A549 (cell line): ENCODE measurements around the gene SSX2IP. TPM values are rescaled to one million over a fixed set of nuclear protein-coding genes. Genes with fewer than 3 reads are reported as not detected.

ENCODE experiments used
- ATAC-seq, 2 experiments: fragments of 200-7000 bp in 1 of 2; fragments of >200 bp in 1 of 2; cut with Nextera tagmentation in 1 of 2; cut with Tn5 transposase in 1 of 2; 3 replicates each; pipeline versions ENCODE4 v1.8.0 to v1.9.1; 2018 to 2020; ENCODE audit warnings: mild to moderate bottlenecking in 1 of 2, moderate library complexity in 1 of 2
- CTCF ChIA-PET: fragments of 300-600 bp; sonication (Branson Sonifier 250); formaldehyde crosslinking; extraction: SDS; loops from one replicate; lab custom pipeline; 2021; ENCODE audit warnings: antibody characterized with exemption, inconsistent platforms; lab: Yijun Ruan, JAX
- POLR2A ChIA-PET: fragments of 350-600 bp; formaldehyde crosslinking; extraction: SDS; loops from one replicate; lab custom pipeline; 2021; ENCODE audit warnings: antibody characterized with exemption, inconsistent platforms; lab: Yijun Ruan, JAX
- DNase-seq, 2 experiments: peaks; one replicate each; pipeline versions ENCODE4 v3.0.0 to v3.0.0-alpha.2; 2011 to 2016; ENCODE audit warnings: low read depth in 1 of 2, low spot score in 1 of 2
- FAIRE-seq: peaks from 2 replicates; lab custom pipeline; 2011; peaks lifted over from hg19 to GRCh38; lab: Jason Lieb, UNC
- H3K27ac ChIP-seq, 2 experiments: fragments of >200 bp; sonication (Bioruptor Twin); formaldehyde crosslinking; 3 replicates each; pipeline ENCODE4 v1.5.1; 2016 to 2017
- H3K4me1 ChIP-seq: fragments of >200 bp; sonication (Bioruptor Twin); formaldehyde crosslinking; 3 replicates; pipeline ENCODE4 v1.6.1; 2016
- H3K4me2 ChIP-seq: fragments of >200 bp; sonication (Bioruptor Twin); formaldehyde crosslinking; 3 replicates; pipeline ENCODE4 v1.6.1; 2016
- H3K4me3 ChIP-seq: fragments of >200 bp; sonication (Bioruptor Twin); formaldehyde crosslinking; 3 replicates; pipeline ENCODE4 v1.5.1; 2016
- H3K9me3 ChIP-seq: fragments of >200 bp; sonication (Bioruptor Twin); formaldehyde crosslinking; 3 replicates; pipeline ENCODE4 v1.6.1; 2016
- CEBPB ChIP-seq, 2 experiments: fragments of >200 bp in 1 of 2; sonication (Bioruptor Twin) in 1 of 2; formaldehyde crosslinking in 1 of 2; IDR thresholded peaks; 2 replicates each; pipeline ENCODE4 v1.6.1; 2012 to 2016
- CHD4 ChIP-seq: fragments of 200-600 bp; sonication (generic); IDR thresholded peaks from 2 replicates; pipeline ENCODE4 v1.6.1; 2016; ENCODE audit warnings: antibody characterized with exemption, mild to moderate bottlenecking, borderline replicate concordance
- ELK1 ChIP-seq: fragments of 150-350 bp; IDR thresholded peaks from 2 replicates; pipeline ENCODE4 v1.6.1; 2014; ENCODE audit warnings: low read depth, mild to moderate bottlenecking, low read length
- ESRRA ChIP-seq: fragments of 150-350 bp; IDR thresholded peaks from 2 replicates; pipeline ENCODE4 v1.6.1; 2014; ENCODE audit warnings: mild to moderate bottlenecking, low read length, borderline replicate concordance
- FOSL2 ChIP-seq, 2 experiments: fragments of 450-650 bp in 1 of 2; fragments of >200 bp in 1 of 2; sonication (Bioruptor Twin) in 1 of 2; formaldehyde crosslinking; IDR thresholded peaks; 2 replicates each; pipeline versions ENCODE4 v1.5.0 to v1.6.1; 2016 to 2020; ENCODE audit warnings: mild to moderate bottlenecking in 1 of 2, moderate library complexity in 1 of 2
- HDAC2 ChIP-seq: fragments of 200-600 bp; sonication (generic); IDR thresholded peaks from 2 replicates; pipeline ENCODE4 v1.6.1; 2016
- HEYL ChIP-seq: fragments of 250-450 bp; sonication (Bioruptor Pico); IDR thresholded peaks from 2 replicates; pipeline ENCODE4 v1.8.0; 2021; ENCODE audit warnings: mild to moderate bottlenecking, moderate library complexity
- HOXB5 ChIP-seq: fragments of 250-450 bp; sonication (Bioruptor Pico); IDR thresholded peaks from 2 replicates; pipeline ENCODE4 v1.5.0; 2020; ENCODE audit warnings: mild to moderate bottlenecking, moderate library complexity
- JUNB ChIP-seq: fragments of >200 bp; sonication (Bioruptor Twin); formaldehyde crosslinking; IDR thresholded peaks from 2 replicates; pipeline ENCODE4 v1.6.1; 2016
- KDM1A ChIP-seq: fragments of 200-600 bp; sonication (generic); IDR thresholded peaks from 2 replicates; pipeline ENCODE4 v1.6.1; 2016; ENCODE audit warnings: low read depth, mild to moderate bottlenecking
- KDM5A ChIP-seq: fragments of 200-600 bp; sonication (generic); IDR thresholded peaks from 2 replicates; pipeline ENCODE4 v1.6.1; 2016; ENCODE audit warnings: antibody characterized with exemption, mild to moderate bottlenecking
- MAFK ChIP-seq: fragments of 450-650 bp; IDR thresholded peaks from 2 replicates; pipeline ENCODE4 v1.6.1; 2014; ENCODE audit not compliant: partially characterized antibody
- MAZ ChIP-seq: fragments of 150-350 bp; IDR thresholded peaks from 2 replicates; pipeline ENCODE4 v1.6.1; 2014; ENCODE audit warnings: antibody characterized with exemption, low read depth, low read length, borderline replicate concordance
- MYC ChIP-seq: IDR thresholded peaks from 2 replicates; pipeline ENCODE4 v1.6.1; 2012; ENCODE audit warnings: mild to moderate bottlenecking, inconsistent platforms, low read length, improper control_type of control experiment, borderline replicate concordance
- NFE2L2 ChIP-seq: fragments of 150-350 bp; conservative IDR thresholded peaks from 2 replicates; pipeline ENCODE4 v1.6.1; 2014; ENCODE audit warnings: low read length
- NPAS2 ChIP-seq: fragments of 250-450 bp; sonication (Bioruptor Pico); IDR thresholded peaks from 2 replicates; pipeline ENCODE4 v1.8.0; 2022; ENCODE audit warnings: mild to moderate bottlenecking, moderate library complexity, borderline replicate concordance
- NR3C1 ChIP-seq: fragments of >200 bp; sonication (Bioruptor Twin); formaldehyde crosslinking; IDR thresholded peaks from 3 replicates; pipeline ENCODE4 v1.6.1; 2017
- PBX3 ChIP-seq: IDR thresholded peaks from 2 replicates; pipeline ENCODE4 v1.6.1; 2012
- RARB ChIP-seq: fragments of 250-450 bp; sonication (Bioruptor Pico); IDR thresholded peaks from 2 replicates; pipeline ENCODE4 v1.8.0; 2021; ENCODE audit warnings: mild to moderate bottlenecking, moderate library complexity
- RCOR1 ChIP-seq: fragments of 150-350 bp; IDR thresholded peaks from 2 replicates; pipeline ENCODE4 v1.6.1; 2014; ENCODE audit warnings: antibody characterized with exemption, low read length, low read depth
- RNF2 ChIP-seq: fragments of 200-600 bp; sonication (generic); IDR thresholded peaks from 2 replicates; pipeline ENCODE4 v1.6.1; 2016; ENCODE audit warnings: low read depth, mild to moderate bottlenecking, antibody characterized with exemption, moderate library complexity, borderline replicate concordance
- SMC3 ChIP-seq: fragments of >200 bp; sonication (Bioruptor Twin); formaldehyde crosslinking; IDR thresholded peaks from 3 replicates; pipeline ENCODE4 v1.6.1; 2018; ENCODE audit warnings: inconsistent platforms
- SREBF2 ChIP-seq: fragments of 450-650 bp; IDR thresholded peaks from 2 replicates; pipeline ENCODE4 v1.6.1; 2014; ENCODE audit warnings: mild to moderate bottlenecking, moderate library complexity
- TFCP2L1 ChIP-seq: fragments of 250-450 bp; sonication (Bioruptor Pico); IDR thresholded peaks from 2 replicates; pipeline ENCODE4 v1.5.0; 2021; ENCODE audit warnings: mild to moderate bottlenecking
- TP53 ChIP-seq: fragments of 250-450 bp; sonication (Bioruptor Pico); IDR thresholded peaks from 2 replicates; pipeline ENCODE4 v1.5.0; 2021; ENCODE audit warnings: mild to moderate bottlenecking, moderate library complexity
- USF2 ChIP-seq: fragments of 450-650 bp; IDR thresholded peaks from 2 replicates; pipeline ENCODE4 v1.6.1; 2014; ENCODE audit warnings: antibody characterized with exemption
- ZFP36 ChIP-seq: fragments of 450-650 bp; IDR thresholded peaks from 2 replicates; pipeline ENCODE4 v1.6.1; 2014; ENCODE audit warnings: borderline replicate concordance; ENCODE audit not compliant: partially characterized antibody
- ZNF302 ChIP-seq: fragments of 250-450 bp; sonication (Bioruptor Pico); IDR thresholded peaks from 2 replicates; pipeline ENCODE4 v1.9.0; 2021; ENCODE audit warnings: inconsistent platforms, mild to moderate bottlenecking, moderate library complexity
- ZSCAN20 ChIP-seq: fragments of 250-450 bp; sonication (Bioruptor Pico); IDR thresholded peaks from 2 replicates; pipeline ENCODE4 v1.8.0; 2022; ENCODE audit warnings: mild to moderate bottlenecking, moderate library complexity
- WGBS: methylation state at CpG from one replicate; pipeline ENCODE4 v1.1.6; 2017; ENCODE audit errors: missing lambda C conversion rate; 5-methylcytosine and 5-hydroxymethylcytosine counted together
- polyA plus RNA-seq, 4 experiments: library from polyadenylated mRNA; depleted of rRNA in 3 of 4; stranded (reverse); fragments of >200 nt; fragmentation: RNase III in 1 of 4; extraction: RNeasy Plus Mini Kit Qiagen cat#74134 plus additional on column Dnase treatment in 1 of 4; gene quantifications; 2 replicates in 3 of 4; 3 replicates in 1 of 4; pipeline ENCODE4 v1.2.3, GENCODE V29; 2011 to 2017
- TF ChIP-seq, protein P1 (sequence below): IDR thresholded peaks from 2 replicates; pipeline ENCODE4 v1.6.1; 2012

The SSX2IP gene
- polyA plus RNA-seq, 2 of the 4 experiments (the other 2 are of a cell fraction) = 15.2 to 20.6 TPM

DNA sequence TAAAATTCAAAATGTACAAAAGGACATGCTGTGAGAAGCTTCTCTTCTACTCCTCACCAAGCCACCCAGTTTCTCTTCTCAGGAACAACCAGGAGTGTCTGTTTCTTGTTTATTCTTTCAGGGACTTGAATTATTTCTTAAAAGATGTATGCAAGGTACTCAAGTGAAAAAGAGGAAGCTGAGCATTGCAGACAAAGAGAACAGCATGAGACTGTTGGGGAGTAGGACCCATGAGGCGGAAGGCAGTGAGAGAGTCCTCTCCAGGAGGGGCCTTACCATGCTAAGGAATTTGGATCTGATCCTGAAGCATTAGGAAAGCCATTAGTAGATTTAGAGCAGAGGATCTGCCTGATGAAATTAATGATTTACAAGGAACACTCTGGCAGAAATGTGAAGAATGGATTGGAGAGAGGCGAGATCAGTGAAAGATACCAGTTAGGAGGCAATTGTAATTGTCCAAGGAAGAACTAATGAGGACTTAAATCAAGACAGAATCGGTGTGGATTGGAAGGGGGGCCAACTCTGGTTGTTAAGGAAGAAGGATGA is 14.7 kb upstream of the SSX2IP start:
- DNase-seq = no peak
- ATAC-seq = no peak
- 51% methylated on average over 3 of the region's 3 CpGs for WGBS
- Histone ChIP-seq H3K9me3 (no peaks in the 10 kb centered on the region), H3K4me2 (no peak overlapping the region), H3K4me1 (no peaks in the 10 kb centered on the region), H3K27ac (no peak overlapping the region), H3K4me3 (no peak overlapping the region)
- TF ChIP-seq HDAC2 (no peak), KDM1A (no peak), ZSCAN20 (no peak), NFE2L2 (no peak), ZFP36 (no peak), TFCP2L1 (no peak), SREBF2 (no peak), MYC (no peak), ELK1 (no peak), MAFK (no peak), FOSL2 (IDR thresholded peaks at IDR 0.05) (no peak), FOSL2 (CRISPR knock-in tag; IDR thresholded peaks at IDR 0.05) (no peak), RNF2 (no peak), KDM5A (no peak), CHD4 (no peak)
- TF ChIP-seq, protein P1, sequence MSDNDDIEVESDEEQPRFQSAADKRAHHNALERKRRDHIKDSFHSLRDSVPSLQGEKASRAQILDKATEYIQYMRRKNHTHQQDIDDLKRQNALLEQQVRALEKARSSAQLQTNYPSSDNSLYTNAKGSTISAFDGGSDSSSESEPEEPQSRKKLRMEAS = no peak
- CTCF ChIA-PET = no interaction called here
- FAIRE-seq = no peak
- POLR2A ChIA-PET = no interaction called here

GRCh38 chr1:84703431-84703830 is 13.2 kb upstream of the SSX2IP start:
- CTCF ChIA-PET = interaction anchor here (1.0 to 1.1 kb wide), 2 partner anchors 10 to 69 kb away, joined by 3 read pairs; no protein-coding TSS in a partner anchor
- DNase-seq = no peak
- TF ChIP-seq HEYL (CRISPR knock-in tag) (no peak), NPAS2 (CRISPR knock-in tag) (no peak), MYC (no peak), ZNF302 (CRISPR knock-in tag) (no peak), RARB (no peak), HOXB5 (CRISPR knock-in tag) (no peak), SREBF2 (no peak), CEBPB (IDR thresholded peaks at IDR 0.05) (no peak), RCOR1 (no peak), ESRRA (no peak), NR3C1 (no peak), MAZ (no peak), USF2 (no peak), PBX3 (no peak), JUNB (no peak), NFE2L2 (no peak), SMC3 (no peak), TP53 (CRISPR knock-in tag) (no peak)
- TF ChIP-seq, all 56 proteins: peak for 0
- Histone ChIP-seq H3K9me3 (no peaks in the 10 kb centered on the region), H3K27ac (no peak overlapping the region), H3K4me3 (no peak overlapping the region), H3K4me2 (no peak overlapping the region), H3K4me1 (peaks cover 7% of the 10 kb centered on the region)
- POLR2A ChIA-PET = no interaction called here
- 36% methylated on average over 2 of the region's 2 CpGs for WGBS
- ATAC-seq (no peak), FAIRE-seq (no peak)
